Neural progenitor cell (in vitro differentiated cells): ENCODE data around the gene MICAL2. TPM values are rescaled to one million over a fixed set of nuclear protein-coding genes. Genes with fewer than 3 reads are reported as not detected.
A peak's percentile ranks its signal among the peaks of the same experiment; 100 is the strongest.

Source experiments
- DNase-seq: peaks from one replicate; pipeline ENCODE4 v3.0.0-alpha.2; 2016; ENCODE audit warnings: low spot score
- H2AFZ ChIP-seq: fragments of 200-600 bp; sonication (generic); replicated peaks from 2 replicates; pipeline ENCODE4 v1.6.1; 2016; ENCODE audit warnings: antibody characterized with exemption
- H3F3A ChIP-seq: fragments of 200-600 bp; sonication (generic); 2 replicates; pipeline ENCODE4 v1.6.1; 2016; ENCODE audit warnings: antibody characterized with exemption, low read depth
- H3K27ac ChIP-seq: fragments of 200-600 bp; sonication (generic); 2 replicates; pipeline ENCODE4 v1.5.1; 2016; ENCODE audit warnings: mild to moderate bottlenecking
- H3K27me3 ChIP-seq: fragments of 200-600 bp; sonication (generic); 2 replicates; pipeline ENCODE4 v1.6.1; 2016; ENCODE audit warnings: mild to moderate bottlenecking, moderate library complexity
- H3K36me3 ChIP-seq: fragments of 200-600 bp; sonication (generic); 2 replicates; pipeline ENCODE4 v1.5.1; 2016
- H3K4me1 ChIP-seq: fragments of 200-600 bp; sonication (generic); 2 replicates; pipeline ENCODE4 v1.6.1; 2016; ENCODE audit warnings: mixed run types
- H3K4me2 ChIP-seq: fragments of 200-600 bp; sonication (generic); 2 replicates; pipeline ENCODE4 v1.6.1; 2016
- H3K4me3 ChIP-seq: fragments of 200-600 bp; sonication (generic); 2 replicates; pipeline ENCODE4 v1.5.1; 2016
- H3K79me2 ChIP-seq: fragments of 200-600 bp; sonication (generic); 2 replicates; pipeline ENCODE4 v1.6.1; 2016; ENCODE audit warnings: low read depth
- H3K9ac ChIP-seq: fragments of 200-600 bp; sonication (generic); 2 replicates; pipeline ENCODE4 v1.6.1; 2016
- H3K9me3 ChIP-seq: fragments of 200-600 bp; sonication (generic); 2 replicates; pipeline ENCODE4 v1.5.1; 2016; ENCODE audit warnings: low read depth
- H4K20me1 ChIP-seq: fragments of 200-600 bp; sonication (generic); 2 replicates; pipeline ENCODE4 v1.6.1; 2016; ENCODE audit warnings: low read depth
- H3K27ac Mint-ChIP-seq: 3 replicates; pipeline ENCODE4 v1.8.0; 2021; ENCODE audit warnings: mixed read lengths
- H3K27me3 Mint-ChIP-seq: 2 replicates; pipeline ENCODE4 v1.8.0; 2022; ENCODE audit warnings: low read depth, mild to moderate bottlenecking, inconsistent platforms, moderate library complexity, mixed read lengths; ENCODE audit not compliant: insufficient read depth
- H3K36me3 Mint-ChIP-seq: 3 replicates; pipeline ENCODE4 v1.8.0; 2021; ENCODE audit warnings: mixed read lengths
- H3K4me1 Mint-ChIP-seq: 3 replicates; pipeline ENCODE4 v1.8.0; 2021; ENCODE audit warnings: mixed read lengths
- H3K4me3 Mint-ChIP-seq: 3 replicates; pipeline ENCODE4 v1.8.0; 2021; ENCODE audit warnings: mild to moderate bottlenecking, moderate library complexity, mixed read lengths
- H3K9me3 Mint-ChIP-seq: 3 replicates; pipeline ENCODE4 v1.8.0; 2020; ENCODE audit warnings: mixed read lengths
- CTCF ChIP-seq: fragments of 200-600 bp; sonication (generic); IDR thresholded peaks from 2 replicates; pipeline ENCODE4 v1.5.1; 2017; ENCODE audit warnings: antibody characterized with exemption, mild to moderate bottlenecking
- EZH2 ChIP-seq: fragments of 200-600 bp; sonication (generic); IDR thresholded peaks from 2 replicates; pipeline ENCODE4 v1.6.1; 2017; ENCODE audit warnings: antibody characterized with exemption, mild to moderate bottlenecking, moderate library complexity
- EZH2phosphoT487 ChIP-seq: fragments of 200-600 bp; sonication (generic); IDR thresholded peaks from 2 replicates; pipeline ENCODE4 v1.6.1; 2017; ENCODE audit warnings: antibody characterized with exemption
- total RNA-seq: library from RNA; depleted of rRNA; stranded (reverse); fragments of >200 nt; gene quantifications from 2 replicates; pipeline ENCODE4 v1.2.3, GENCODE V29; 2015; ENCODE audit warnings: low replicate concordance

MICAL2 gene, protein sequence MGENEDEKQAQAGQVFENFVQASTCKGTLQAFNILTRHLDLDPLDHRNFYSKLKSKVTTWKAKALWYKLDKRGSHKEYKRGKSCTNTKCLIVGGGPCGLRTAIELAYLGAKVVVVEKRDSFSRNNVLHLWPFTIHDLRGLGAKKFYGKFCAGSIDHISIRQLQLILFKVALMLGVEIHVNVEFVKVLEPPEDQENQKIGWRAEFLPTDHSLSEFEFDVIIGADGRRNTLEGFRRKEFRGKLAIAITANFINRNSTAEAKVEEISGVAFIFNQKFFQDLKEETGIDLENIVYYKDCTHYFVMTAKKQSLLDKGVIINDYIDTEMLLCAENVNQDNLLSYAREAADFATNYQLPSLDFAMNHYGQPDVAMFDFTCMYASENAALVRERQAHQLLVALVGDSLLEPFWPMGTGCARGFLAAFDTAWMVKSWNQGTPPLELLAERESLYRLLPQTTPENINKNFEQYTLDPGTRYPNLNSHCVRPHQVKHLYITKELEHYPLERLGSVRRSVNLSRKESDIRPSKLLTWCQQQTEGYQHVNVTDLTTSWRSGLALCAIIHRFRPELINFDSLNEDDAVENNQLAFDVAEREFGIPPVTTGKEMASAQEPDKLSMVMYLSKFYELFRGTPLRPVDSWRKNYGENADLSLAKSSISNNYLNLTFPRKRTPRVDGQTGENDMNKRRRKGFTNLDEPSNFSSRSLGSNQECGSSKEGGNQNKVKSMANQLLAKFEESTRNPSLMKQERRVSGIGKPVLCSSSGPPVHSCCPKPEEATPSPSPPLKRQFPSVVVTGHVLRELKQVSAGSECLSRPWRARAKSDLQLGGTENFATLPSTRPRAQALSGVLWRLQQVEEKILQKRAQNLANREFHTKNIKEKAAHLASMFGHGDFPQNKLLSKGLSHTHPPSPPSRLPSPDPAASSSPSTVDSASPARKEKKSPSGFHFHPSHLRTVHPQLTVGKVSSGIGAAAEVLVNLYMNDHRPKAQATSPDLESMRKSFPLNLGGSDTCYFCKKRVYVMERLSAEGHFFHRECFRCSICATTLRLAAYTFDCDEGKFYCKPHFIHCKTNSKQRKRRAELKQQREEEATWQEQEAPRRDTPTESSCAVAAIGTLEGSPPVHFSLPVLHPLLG
- total RNA-seq = 0.60 and 0.68 TPM in 2 replicates

DNA sequence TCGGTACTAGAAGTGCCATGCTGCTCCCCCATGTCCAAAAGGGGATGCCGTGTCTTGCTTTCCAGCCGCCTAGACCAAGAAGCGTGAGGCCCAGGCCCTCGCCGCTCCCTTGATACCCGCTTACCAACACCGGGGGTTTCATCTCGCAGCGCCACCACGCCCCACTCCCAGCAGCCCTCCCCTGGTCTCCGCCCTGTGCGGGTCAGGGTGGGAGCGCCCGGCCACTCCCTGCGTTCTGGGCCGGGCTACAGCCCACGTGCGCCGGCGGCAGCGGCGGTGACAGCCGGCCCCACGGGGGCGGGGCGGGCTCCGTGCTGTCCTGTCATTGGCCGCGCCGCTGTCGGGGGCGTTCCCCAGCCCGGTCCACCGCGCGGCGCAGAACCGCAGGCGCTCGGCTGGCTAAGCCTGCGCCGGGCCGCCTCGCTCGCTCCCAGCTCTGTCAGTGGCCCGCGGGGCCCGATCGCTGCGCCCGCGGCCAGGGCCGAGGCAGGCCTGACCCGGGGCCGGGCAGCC is at the start of gene MICAL2:
MICAL2 (plus strand) TSS at position 390 of the 513 bp plus-strand sequence. CDS start 51,566 bp downstream, outside the sequence.
- peaks cover 6% of the 10 kb centered on the region for H4K20me1 ChIP-seq
- no peaks in the 10 kb centered on the region for H3K9me3 ChIP-seq
- H3K9ac ChIP-seq = no peak within 1 kb of the TSS
- Mint-ChIP-seq H3K27ac (no peak within 1 kb of the TSS), H3K4me1 (peaks cover 8% of the 10 kb centered on the region), H3K36me3 (no peaks in the 10 kb centered on the region), H3K9me3 (no peaks in the 10 kb centered on the region), H3K27me3 (peaks cover 24% of the 10 kb centered on the region), H3K4me3 (peak within 1 kb of the TSS; percentile 82)
- H3K4me2 ChIP-seq = peak within 1 kb of the TSS; percentile 83
- peak within 1 kb of the TSS; percentile 47 for H2AFZ ChIP-seq
- peak within 1 kb of the TSS; percentile 44 for H3K4me3 ChIP-seq
- peaks cover 8% of the 10 kb centered on the region for H3K4me1 ChIP-seq
- peaks cover 43% of the 10 kb centered on the region for H3K27me3 ChIP-seq
- no peak within 1 kb of the TSS for H3K27ac ChIP-seq
- H3F3A ChIP-seq = peaks cover 10% of the 10 kb centered on the region
- no peaks in the 10 kb centered on the region for H3K79me2 ChIP-seq
- no peak for TF ChIP-seq EZH2
- TF ChIP-seq CTCF = no peak
- TF ChIP-seq EZH2phosphoT487 = no peak
- H3K36me3 ChIP-seq = no peaks in the 10 kb centered on the region
- DNase-seq = peak; percentile 96

DNA sequence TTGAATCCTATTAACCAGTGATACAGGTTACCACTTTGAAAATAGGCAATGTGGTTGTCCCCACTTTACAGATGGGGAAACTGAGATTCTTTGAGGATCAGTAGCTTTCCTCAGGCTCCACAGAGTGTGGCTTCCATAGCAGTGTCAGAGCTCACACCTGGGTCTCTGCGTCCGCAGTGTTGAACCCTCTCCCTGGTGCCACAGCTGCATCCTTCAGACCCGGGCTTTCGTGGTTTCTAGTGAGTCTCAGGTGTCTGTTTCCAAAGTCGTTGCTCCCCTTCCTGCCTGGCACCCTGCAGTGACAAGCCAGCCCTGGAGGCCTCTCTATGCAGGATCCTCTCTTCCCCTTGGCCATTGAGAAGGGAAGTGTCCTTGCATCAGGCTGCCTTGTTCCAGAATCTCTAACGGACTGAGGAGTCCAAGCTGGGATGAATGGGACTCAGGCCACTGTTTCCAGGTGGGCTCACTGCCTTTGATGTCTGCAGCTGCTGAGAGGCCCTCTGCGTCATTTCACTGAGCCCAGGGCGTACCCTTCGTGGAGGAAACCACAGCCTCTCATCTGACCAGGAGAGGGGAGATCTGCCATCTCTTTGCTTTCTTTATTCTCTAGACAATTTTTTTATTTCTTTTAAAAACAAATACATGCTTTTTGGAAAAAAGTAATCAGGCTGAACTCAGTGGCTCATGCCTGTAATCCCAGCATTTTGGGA is 48.4 kb upstream of the MICAL2 start:
- H3K79me2 ChIP-seq = no peaks in the 10 kb centered on the region
- H3K4me2 ChIP-seq = no peak overlapping the region
- no peak overlapping the region for H3K27ac Mint-ChIP-seq
- no peaks in the 10 kb centered on the region for H3K36me3 ChIP-seq
- H3K27ac ChIP-seq = no peak overlapping the region
- TF ChIP-seq EZH2phosphoT487 = no peak
- TF ChIP-seq CTCF = no peak
- TF ChIP-seq EZH2 = no peak
- H4K20me1 ChIP-seq = no peaks in the 10 kb centered on the region
- peaks cover 6% of the 10 kb centered on the region for H3F3A ChIP-seq
- no peaks in the 10 kb centered on the region for H3K9me3 ChIP-seq
- H3K36me3 Mint-ChIP-seq = no peaks in the 10 kb centered on the region
- H3K27me3 ChIP-seq = no peaks in the 10 kb centered on the region
- H3K4me1 ChIP-seq = peaks cover 7% of the 10 kb centered on the region
- no peak overlapping the region for H2AFZ ChIP-seq
- H3K4me3 Mint-ChIP-seq = no peak overlapping the region
- peaks cover 6% of the 10 kb centered on the region for H3K9me3 Mint-ChIP-seq
- no peak for DNase-seq
- peaks cover 11% of the 10 kb centered on the region for H3K4me1 Mint-ChIP-seq
- H3K9ac ChIP-seq = no peak overlapping the region
- no peak overlapping the region for H3K4me3 ChIP-seq
- peaks cover 8% of the 10 kb centered on the region for H3K27me3 Mint-ChIP-seq

- H3K27ac Mint-ChIP-seq = no peak overlapping the region
Observed at GRCh38 chr11:12063251-12063650, 47.1 kb upstream of the MICAL2 start.

More at GRCh38 chr11:12063251-12063650, 47.1 kb upstream of the MICAL2 start:
- Histone ChIP-seq H3F3A (peaks cover 17% of the 10 kb centered on the region), H4K20me1 (no peaks in the 10 kb centered on the region), H3K4me1 (peaks cover 20% of the 10 kb centered on the region), H3K9ac (no peak overlapping the region), H3K9me3 (no peaks in the 10 kb centered on the region), H3K27ac (no peak overlapping the region), H3K36me3 (no peaks in the 10 kb centered on the region), H3K27me3 (no peaks in the 10 kb centered on the region), H3K79me2 (no peaks in the 10 kb centered on the region), H3K4me2 (no peak overlapping the region), H2AFZ (no peak overlapping the region), H3K4me3 (no peak overlapping the region)
- H3K4me1 Mint-ChIP-seq = peaks cover 24% of the 10 kb centered on the region
- DNase-seq = no peak
- H3K27me3 Mint-ChIP-seq = peaks cover 6% of the 10 kb centered on the region
- H3K4me3 Mint-ChIP-seq = no peak overlapping the region
- TF ChIP-seq CTCF (no peak), EZH2 (no peak), EZH2phosphoT487 (no peak)
- H3K9me3 Mint-ChIP-seq = peaks cover 4% of the 10 kb centered on the region
- no peaks in the 10 kb centered on the region for H3K36me3 Mint-ChIP-seq
